Measurements from ENCODE around the gene PARS2.

Gene PARS2

GRCh38 chr1:54800899-54801759 lies 36.8 kb upstream of the PARS2 start, which contains the start of gene TTC22:
TSS of gene TTC22 (minus strand) at chr1:54801323. CDS start at chr1:54801163, 160 bp downstream.
- H3K27ac ChIP-seq, result peak within 1 kb of the TSS; percentile 45 to 94 (median 82)

GRCh38 chr1:54800041-54800898 lies 35.9 kb upstream of the PARS2 start:
- Histone ChIP-seq H3K4me3 (peak overlapping the region; percentile 49 to 61 (median 53)), H3K27ac (peak overlapping the region; percentile 45 to 94 (median 82))

More at GRCh38 chr1:54800899-54801759, 36.8 kb upstream of the PARS2 start, which contains the start of gene TTC22:
- peak within 1 kb of the TSS; percentile 49 to 61 (median 53) for H3K4me3 ChIP-seq

GRCh38 chr1:54798769-54799641 lies 34.7 kb upstream of the PARS2 start:
- Histone ChIP-seq H3K27ac (peak overlapping the region in 15 of 21 experiments; percentile 13 to 94 (median 81)), H3K4me3 (peak overlapping the region in 6 of 7 experiments; percentile 24 to 58 (median 53))

- H3K4me3 ChIP-seq, result no peak overlapping the region
- H3K27ac ChIP-seq, result peak overlapping the region in 2 of 21 experiments; percentile 2 to 87
Measured at GRCh38 chr1:54798206-54798605, 33.9 kb upstream of the PARS2 start.

GRCh38 chr1:54796902-54797301 lies 32.6 kb upstream of the PARS2 start:
- H3K27ac ChIP-seq, result peak overlapping the region in 6 of 21 experiments; percentile 10 to 72 (median 46)
- H3K4me3 ChIP-seq, result no peak overlapping the region

GRCh38 chr1:54795841-54796468 lies 31.6 kb upstream of the PARS2 start:
- H3K4me3 ChIP-seq, result no peak overlapping the region
- H3K27ac ChIP-seq, result peak overlapping the region in 12 of 21 experiments; percentile 20 to 72 (median 42)

- peak overlapping the region in 15 of 21 experiments; percentile 1 to 72 (median 39) for H3K27ac ChIP-seq
Measured at GRCh38 chr1:54795356-54795665, 31.0 kb upstream of the PARS2 start.

GRCh38 chr1:54794451-54795355 lies 30.4 kb upstream of the PARS2 start:
- H3K4me3 ChIP-seq, result no peak overlapping the region
- peak overlapping the region in 17 of 21 experiments; percentile 18 to 75 (median 52) for H3K27ac ChIP-seq

More at GRCh38 chr1:54795356-54795665, 31.0 kb upstream of the PARS2 start:
- H3K4me3 ChIP-seq, result no peak overlapping the region

GRCh38 chr1:54792686-54793282 lies 28.5 kb upstream of the PARS2 start:
- no peak overlapping the region for H3K4me3 ChIP-seq
- H3K27ac ChIP-seq, result no peak overlapping the region

- Histone ChIP-seq H3K4me3 (no peak overlapping the region), H3K27ac (no peak overlapping the region)
Measured at GRCh38 chr1:54791880-54792522, 27.7 kb upstream of the PARS2 start.

- Histone ChIP-seq H3K27ac (no peak overlapping the region), H3K4me3 (no peak overlapping the region)
Measured at GRCh38 chr1:54788459-54788858, 24.1 kb upstream of the PARS2 start.

- H3K27ac ChIP-seq, result no peak overlapping the region
- no peak overlapping the region for H3K4me3 ChIP-seq
Measured at GRCh38 chr1:54787604-54788003, 23.3 kb upstream of the PARS2 start.

GRCh38 chr1:54786778-54787177 lies 22.5 kb upstream of the PARS2 start:
- no peak overlapping the region for H3K4me3 ChIP-seq
- H3K27ac ChIP-seq, result no peak overlapping the region

GRCh38 chr1:54784066-54784465 lies 19.7 kb upstream of the PARS2 start:
- Histone ChIP-seq H3K4me3 (no peak overlapping the region), H3K27ac (no peak overlapping the region)

GRCh38 chr1:54782588-54782987 lies 18.3 kb upstream of the PARS2 start:
- no peak overlapping the region for H3K4me3 ChIP-seq
- H3K27ac ChIP-seq, result no peak overlapping the region

GRCh38 chr1:54782156-54782555 lies 17.8 kb upstream of the PARS2 start:
- Histone ChIP-seq H3K27ac (no peak overlapping the region), H3K4me3 (no peak overlapping the region)
